Measurements from ENCODE around the gene NRARP.

Gene NRARP

GRCh38 chr9:137314561-137315560, 12.8 kb upstream of the NRARP start:
- H3K4me1 ChIP-seq (ENCODE audit: control insufficient read depth, insufficient read depth, low read length): peaks cover 35% of the 10 kb centered on the region

DNA sequence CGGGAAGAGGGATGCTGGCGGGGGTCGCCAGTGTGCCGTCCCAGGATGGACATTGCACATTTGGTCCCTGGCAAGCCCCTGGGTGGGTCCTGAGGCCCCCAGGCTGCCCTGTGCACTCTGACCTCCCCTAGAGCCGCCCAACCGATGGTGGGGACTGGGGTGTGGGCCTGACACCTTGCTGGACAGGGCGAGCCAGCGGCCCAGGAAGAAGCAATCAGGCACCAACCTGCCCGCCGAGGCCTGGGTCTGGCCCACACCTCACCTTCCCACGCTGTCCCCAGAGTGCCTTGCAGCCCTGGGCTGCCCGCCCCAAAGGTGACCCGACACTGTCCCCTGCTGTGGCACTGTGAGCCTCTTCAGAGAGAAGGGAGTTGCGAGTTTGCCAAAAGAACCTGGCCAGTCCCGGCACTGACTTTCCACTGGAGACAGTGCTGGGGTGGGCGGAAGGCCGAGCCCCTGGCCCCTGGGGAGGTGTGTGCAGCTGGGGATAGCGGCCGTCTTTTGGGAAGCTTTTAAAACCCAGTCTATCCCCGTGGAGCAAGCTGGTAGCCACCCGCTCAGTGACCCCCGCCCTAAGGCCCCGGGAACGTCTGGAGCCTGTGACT, 12.0 kb upstream of the NRARP start:
- Histone ChIP-seq H3K36me3 (ENCODE audit: control insufficient read depth, insufficient read depth, low read length) (no peaks in the 10 kb centered on the region), H3K9ac (ENCODE audit: low read length) (no peak overlapping the region), H3K27me3 (ENCODE audit: control insufficient read depth, insufficient read depth, low read length) (no peaks in the 10 kb centered on the region), H3K9me3 (ENCODE audit: control insufficient read depth, insufficient read depth, low read depth, low read length) (no peaks in the 10 kb centered on the region), H3K4me3 (ENCODE audit: low read depth, low read length) (no peak overlapping the region), H3K27ac (ENCODE audit: low read depth, low read length) (no peak overlapping the region), H3K4me1 (ENCODE audit: control insufficient read depth, insufficient read depth, low read length) (peaks cover 35% of the 10 kb centered on the region)

More at GRCh38 chr9:137314561-137315560, 12.8 kb upstream of the NRARP start:
- H3K27ac ChIP-seq (ENCODE audit: low read depth, low read length): no peak overlapping the region
- no peaks in the 10 kb centered on the region for H3K9me3 ChIP-seq (ENCODE audit: control insufficient read depth, insufficient read depth, low read depth, low read length)
- H3K27me3 ChIP-seq (ENCODE audit: control insufficient read depth, insufficient read depth, low read length): no peaks in the 10 kb centered on the region
- H3K36me3 ChIP-seq (ENCODE audit: control insufficient read depth, insufficient read depth, low read length): no peaks in the 10 kb centered on the region
- H3K9ac ChIP-seq (ENCODE audit: low read length): no peak overlapping the region
- H3K4me3 ChIP-seq (ENCODE audit: low read depth, low read length): no peak overlapping the region

DNA sequence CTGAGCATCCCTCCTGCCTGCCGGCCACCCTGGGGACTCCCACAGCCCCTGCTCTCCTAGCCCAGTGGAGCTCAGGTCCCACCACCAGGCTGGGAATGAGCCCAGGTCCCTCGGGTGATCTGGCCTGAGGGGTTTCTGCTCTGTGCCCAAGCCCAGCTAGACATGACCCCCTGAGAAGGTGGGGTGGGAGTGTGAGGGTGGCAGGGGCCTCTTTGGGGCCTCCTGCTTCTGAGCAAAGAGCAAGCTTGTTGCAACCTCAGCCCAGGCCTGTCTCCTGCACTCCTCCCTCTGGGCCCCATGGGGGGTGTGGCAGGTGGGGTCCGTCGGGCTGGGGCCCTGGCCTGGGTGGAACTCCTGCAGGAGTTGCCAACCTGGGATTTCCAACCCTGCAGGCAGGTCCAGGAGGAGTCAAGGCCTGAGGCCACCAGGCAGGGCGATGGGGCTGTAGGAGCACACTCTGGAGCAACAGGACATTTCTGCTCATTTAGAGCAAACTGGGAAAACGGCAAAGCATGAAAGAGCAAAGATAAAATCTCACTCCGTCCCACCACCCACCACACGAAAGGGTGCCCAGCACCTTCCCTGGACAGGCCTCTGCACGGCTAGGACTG, 11.4 kb upstream of the NRARP start:
- no peaks in the 10 kb centered on the region for H3K27me3 ChIP-seq (ENCODE audit: control insufficient read depth, insufficient read depth, low read length)
- H3K36me3 ChIP-seq (ENCODE audit: control insufficient read depth, insufficient read depth, low read length): no peaks in the 10 kb centered on the region
- peaks cover 35% of the 10 kb centered on the region for H3K4me1 ChIP-seq (ENCODE audit: control insufficient read depth, insufficient read depth, low read length)
- no peaks in the 10 kb centered on the region for H3K9me3 ChIP-seq (ENCODE audit: control insufficient read depth, insufficient read depth, low read depth, low read length)
- H3K27ac ChIP-seq (ENCODE audit: low read depth, low read length): no peak overlapping the region
- H3K9ac ChIP-seq (ENCODE audit: low read length): no peak overlapping the region
- no peak overlapping the region for H3K4me3 ChIP-seq (ENCODE audit: low read depth, low read length)

- H3K36me3 ChIP-seq (ENCODE audit: control insufficient read depth, insufficient read depth, low read length): no peaks in the 10 kb centered on the region
- no peak overlapping the region for H3K9ac ChIP-seq (ENCODE audit: low read length)
- no peaks in the 10 kb centered on the region for H3K27me3 ChIP-seq (ENCODE audit: control insufficient read depth, insufficient read depth, low read length)
- H3K4me3 ChIP-seq (ENCODE audit: low read depth, low read length): no peak overlapping the region
- peaks cover 35% of the 10 kb centered on the region for H3K4me1 ChIP-seq (ENCODE audit: control insufficient read depth, insufficient read depth, low read length)
- H3K9me3 ChIP-seq (ENCODE audit: control insufficient read depth, insufficient read depth, low read depth, low read length): no peaks in the 10 kb centered on the region
- H3K27ac ChIP-seq (ENCODE audit: low read depth, low read length): no peak overlapping the region
Measured at GRCh38 chr9:137312852-137313325, 10.8 kb upstream of the NRARP start.

DNA sequence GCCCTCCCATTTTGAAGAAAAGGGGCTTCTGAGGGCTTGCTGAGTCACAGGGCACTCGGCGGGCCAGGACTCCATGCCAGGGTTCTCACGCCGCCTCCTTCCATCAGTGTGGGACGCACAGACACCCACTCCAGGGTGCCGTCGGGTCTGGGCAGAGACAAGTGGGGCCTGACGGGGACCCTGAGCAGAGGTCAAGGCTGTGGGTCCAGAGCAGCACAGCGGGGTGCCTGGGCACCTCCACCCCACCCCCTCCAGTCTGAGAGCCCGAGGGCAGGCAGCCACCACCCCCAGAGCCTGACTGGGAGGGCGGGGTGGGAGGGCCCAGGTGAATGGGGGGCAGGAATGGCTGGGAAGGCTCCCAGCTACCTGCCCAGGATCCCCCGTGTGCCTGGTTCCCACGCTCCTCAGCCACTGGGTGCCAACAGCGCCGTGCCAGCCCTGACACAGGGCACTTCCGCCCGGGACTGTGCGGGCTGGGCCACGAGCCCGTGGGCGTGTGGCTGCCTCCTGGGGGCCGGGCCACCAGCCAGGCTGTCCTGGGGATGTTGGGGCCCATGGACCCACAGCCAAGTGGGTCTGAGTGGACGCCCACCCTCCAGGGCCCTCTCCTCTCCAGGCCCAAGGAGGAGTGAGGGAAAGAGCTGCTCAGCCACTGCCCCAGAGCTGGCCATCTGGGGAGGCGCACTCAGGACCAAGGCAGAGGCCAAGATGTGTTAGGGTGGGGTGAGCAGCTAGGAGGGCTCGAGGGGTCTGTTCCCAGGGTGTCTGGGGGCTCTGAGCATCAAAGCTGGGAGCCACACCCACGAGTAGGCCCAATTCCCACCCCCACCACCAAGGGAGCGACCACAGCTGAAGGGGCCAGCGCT, 10.1 kb upstream of the NRARP start:
- Histone ChIP-seq H3K9me3 (ENCODE audit: control insufficient read depth, insufficient read depth, low read depth, low read length) (no peaks in the 10 kb centered on the region), H3K9ac (ENCODE audit: low read length) (no peak overlapping the region), H3K27me3 (ENCODE audit: control insufficient read depth, insufficient read depth, low read length) (no peaks in the 10 kb centered on the region), H3K4me3 (ENCODE audit: low read depth, low read length) (no peak overlapping the region), H3K27ac (ENCODE audit: low read depth, low read length) (no peak overlapping the region), H3K36me3 (ENCODE audit: control insufficient read depth, insufficient read depth, low read length) (no peaks in the 10 kb centered on the region), H3K4me1 (ENCODE audit: control insufficient read depth, insufficient read depth, low read length) (peaks cover 37% of the 10 kb centered on the region)

DNA sequence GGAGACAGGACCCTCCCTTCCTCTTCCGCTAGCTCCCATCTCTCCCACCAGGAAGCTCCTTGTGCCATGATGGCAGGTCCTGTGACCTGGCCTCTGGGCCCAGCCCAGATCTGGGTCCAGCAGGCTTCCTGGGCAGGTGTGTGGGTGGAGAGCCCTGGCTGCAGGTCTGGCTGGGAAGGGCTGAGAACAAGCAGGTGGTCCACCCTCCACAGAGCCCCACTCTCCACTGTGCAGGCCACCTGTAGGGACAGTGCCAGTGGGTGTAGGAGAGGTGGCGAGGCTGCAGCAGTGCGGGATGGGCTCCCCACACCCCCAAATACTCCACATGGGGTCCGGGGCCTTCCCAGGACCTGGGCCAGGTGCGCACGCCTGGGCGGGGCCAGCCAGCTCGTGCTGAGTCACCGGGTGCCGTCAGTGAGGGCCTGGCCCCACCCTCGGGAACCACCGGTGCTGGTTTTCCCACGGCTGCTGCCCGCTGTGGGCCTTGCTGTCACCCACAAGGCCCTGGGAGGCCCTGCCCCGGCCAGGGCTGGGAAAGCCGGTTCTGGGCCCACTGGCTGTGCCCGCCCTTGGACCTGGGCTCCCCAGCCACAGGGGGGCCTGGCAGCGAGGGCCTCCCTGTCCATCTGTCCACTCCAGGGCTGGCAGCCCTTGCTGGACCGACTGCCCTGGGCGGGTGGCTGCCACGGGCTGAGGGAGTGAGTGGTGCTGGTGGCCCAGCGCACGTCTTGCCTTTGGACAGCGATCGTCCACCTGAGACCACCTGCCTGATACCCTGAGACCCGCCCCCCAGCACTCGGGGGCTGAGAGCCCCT, 9.3 kb upstream of the NRARP start:
- Histone ChIP-seq H3K4me3 (ENCODE audit: low read depth, low read length) (no peak overlapping the region), H3K4me1 (ENCODE audit: control insufficient read depth, insufficient read depth, low read length) (peaks cover 34% of the 10 kb centered on the region), H3K36me3 (ENCODE audit: control insufficient read depth, insufficient read depth, low read length) (no peaks in the 10 kb centered on the region), H3K9ac (ENCODE audit: low read length) (no peak overlapping the region), H3K9me3 (ENCODE audit: control insufficient read depth, insufficient read depth, low read depth, low read length) (no peaks in the 10 kb centered on the region), H3K27ac (ENCODE audit: low read depth, low read length) (no peak overlapping the region), H3K27me3 (ENCODE audit: control insufficient read depth, insufficient read depth, low read length) (no peaks in the 10 kb centered on the region)

DNA sequence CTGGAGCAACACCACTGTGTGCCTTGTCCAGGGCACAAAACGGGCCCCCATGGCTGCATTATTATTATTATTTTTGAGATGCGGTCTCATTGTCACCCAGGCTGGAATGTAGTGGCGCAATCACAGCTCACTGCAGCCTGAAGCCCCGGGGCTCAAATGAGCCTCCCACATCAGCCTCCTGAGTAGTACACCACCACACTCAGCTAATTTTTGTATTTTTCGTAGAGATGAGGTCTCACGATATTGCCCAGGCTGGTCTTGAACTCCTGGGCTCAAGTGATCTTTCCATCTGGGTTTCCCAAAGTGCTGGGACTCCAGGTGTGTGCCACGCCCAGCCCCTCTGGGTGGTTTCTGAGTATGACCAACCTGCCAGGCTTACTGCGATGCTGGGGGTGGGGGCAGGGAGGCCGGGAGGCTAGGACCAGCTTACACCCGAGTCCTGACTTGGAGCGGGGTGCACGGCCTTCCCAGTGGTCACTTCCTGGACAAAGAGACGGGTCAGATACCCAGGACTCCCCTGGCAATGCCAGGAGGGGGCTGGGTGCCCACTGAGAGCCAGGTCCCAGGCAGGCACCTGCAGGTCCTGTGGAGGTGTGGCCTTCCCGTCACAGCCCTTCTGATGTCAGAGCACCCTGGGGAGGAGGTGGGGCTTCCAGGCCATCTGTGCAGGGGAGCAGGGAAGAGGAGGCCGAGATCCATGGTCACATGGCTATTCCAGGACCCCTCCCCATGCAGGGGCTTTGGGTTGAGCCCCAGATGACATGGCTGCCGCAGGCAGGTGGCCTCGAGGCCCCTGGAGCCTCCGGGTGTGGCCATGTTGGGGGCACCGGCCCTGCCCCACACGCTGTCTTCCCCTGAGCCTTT, 8.3 kb upstream of the NRARP start:
- Histone ChIP-seq H3K9me3 (ENCODE audit: control insufficient read depth, insufficient read depth, low read depth, low read length) (no peaks in the 10 kb centered on the region), H3K27me3 (ENCODE audit: control insufficient read depth, insufficient read depth, low read length) (no peaks in the 10 kb centered on the region), H3K36me3 (ENCODE audit: control insufficient read depth, insufficient read depth, low read length) (no peaks in the 10 kb centered on the region), H3K27ac (ENCODE audit: low read depth, low read length) (no peak overlapping the region), H3K9ac (ENCODE audit: low read length) (no peak overlapping the region), H3K4me3 (ENCODE audit: low read depth, low read length) (no peak overlapping the region), H3K4me1 (ENCODE audit: control insufficient read depth, insufficient read depth, low read length) (peaks cover 44% of the 10 kb centered on the region)

GRCh38 chr9:137309368-137310188, 7.5 kb upstream of the NRARP start:
- no peaks in the 10 kb centered on the region for H3K36me3 ChIP-seq (ENCODE audit: control insufficient read depth, insufficient read depth, low read length)

More at GRCh38 chr9:137309368-137310188, 7.5 kb upstream of the NRARP start:
- H3K27me3 ChIP-seq (ENCODE audit: control insufficient read depth, insufficient read depth, low read length): no peaks in the 10 kb centered on the region
- no peaks in the 10 kb centered on the region for H3K9me3 ChIP-seq (ENCODE audit: control insufficient read depth, insufficient read depth, low read depth, low read length)
- no peak overlapping the region for H3K27ac ChIP-seq (ENCODE audit: low read depth, low read length)
- H3K4me3 ChIP-seq (ENCODE audit: low read depth, low read length): no peak overlapping the region
- H3K9ac ChIP-seq (ENCODE audit: low read length): no peak overlapping the region
- peaks cover 45% of the 10 kb centered on the region for H3K4me1 ChIP-seq (ENCODE audit: control insufficient read depth, insufficient read depth, low read length)
